Neural progenitor cell (in vitro differentiated cells): ENCODE measurements around the gene OPCML. TPM values are rescaled to one million over a fixed set of nuclear protein-coding genes. Genes with fewer than 3 reads are reported as not detected.
A peak's percentile ranks its signal among the peaks of the same experiment; 100 is the strongest.

Experiments used
- DNase-seq: peaks from one replicate; pipeline ENCODE4 v3.0.0-alpha.2; 2016; ENCODE audit warnings: low spot score
- H2AFZ ChIP-seq: fragments of 200-600 bp; sonication (generic); replicated peaks from 2 replicates; pipeline ENCODE4 v1.6.1; 2016; ENCODE audit warnings: antibody characterized with exemption
- H3F3A ChIP-seq: fragments of 200-600 bp; sonication (generic); 2 replicates; pipeline ENCODE4 v1.6.1; 2016; ENCODE audit warnings: antibody characterized with exemption, low read depth
- H3K27ac ChIP-seq: fragments of 200-600 bp; sonication (generic); 2 replicates; pipeline ENCODE4 v1.5.1; 2016; ENCODE audit warnings: mild to moderate bottlenecking
- H3K27me3 ChIP-seq: fragments of 200-600 bp; sonication (generic); 2 replicates; pipeline ENCODE4 v1.6.1; 2016; ENCODE audit warnings: mild to moderate bottlenecking, moderate library complexity
- H3K36me3 ChIP-seq: fragments of 200-600 bp; sonication (generic); 2 replicates; pipeline ENCODE4 v1.5.1; 2016
- H3K4me1 ChIP-seq: fragments of 200-600 bp; sonication (generic); 2 replicates; pipeline ENCODE4 v1.6.1; 2016; ENCODE audit warnings: mixed run types
- H3K4me2 ChIP-seq: fragments of 200-600 bp; sonication (generic); 2 replicates; pipeline ENCODE4 v1.6.1; 2016
- H3K4me3 ChIP-seq: fragments of 200-600 bp; sonication (generic); 2 replicates; pipeline ENCODE4 v1.5.1; 2016
- H3K79me2 ChIP-seq: fragments of 200-600 bp; sonication (generic); 2 replicates; pipeline ENCODE4 v1.6.1; 2016; ENCODE audit warnings: low read depth
- H3K9ac ChIP-seq: fragments of 200-600 bp; sonication (generic); 2 replicates; pipeline ENCODE4 v1.6.1; 2016
- H3K9me3 ChIP-seq: fragments of 200-600 bp; sonication (generic); 2 replicates; pipeline ENCODE4 v1.5.1; 2016; ENCODE audit warnings: low read depth
- H4K20me1 ChIP-seq: fragments of 200-600 bp; sonication (generic); 2 replicates; pipeline ENCODE4 v1.6.1; 2016; ENCODE audit warnings: low read depth
- H3K27ac Mint-ChIP-seq: 3 replicates; pipeline ENCODE4 v1.8.0; 2021; ENCODE audit warnings: mixed read lengths
- H3K27me3 Mint-ChIP-seq: 2 replicates; pipeline ENCODE4 v1.8.0; 2022; ENCODE audit warnings: low read depth, mild to moderate bottlenecking, inconsistent platforms, moderate library complexity, mixed read lengths; ENCODE audit not compliant: insufficient read depth
- H3K36me3 Mint-ChIP-seq: 3 replicates; pipeline ENCODE4 v1.8.0; 2021; ENCODE audit warnings: mixed read lengths
- H3K4me1 Mint-ChIP-seq: 3 replicates; pipeline ENCODE4 v1.8.0; 2021; ENCODE audit warnings: mixed read lengths
- H3K4me3 Mint-ChIP-seq: 3 replicates; pipeline ENCODE4 v1.8.0; 2021; ENCODE audit warnings: mild to moderate bottlenecking, moderate library complexity, mixed read lengths
- H3K9me3 Mint-ChIP-seq: 3 replicates; pipeline ENCODE4 v1.8.0; 2020; ENCODE audit warnings: mixed read lengths
- EZH2 ChIP-seq: fragments of 200-600 bp; sonication (generic); IDR thresholded peaks from 2 replicates; pipeline ENCODE4 v1.6.1; 2017; ENCODE audit warnings: antibody characterized with exemption, mild to moderate bottlenecking, moderate library complexity
- EZH2phosphoT487 ChIP-seq: fragments of 200-600 bp; sonication (generic); IDR thresholded peaks from 2 replicates; pipeline ENCODE4 v1.6.1; 2017; ENCODE audit warnings: antibody characterized with exemption
- total RNA-seq: library from RNA; depleted of rRNA; stranded (reverse); fragments of >200 nt; gene quantifications from 2 replicates; pipeline ENCODE4 v1.2.3, GENCODE V29; 2015; ENCODE audit warnings: low replicate concordance
- TF ChIP-seq, protein P1 (sequence below): fragments of 200-600 bp; sonication (generic); IDR thresholded peaks from 2 replicates; pipeline ENCODE4 v1.5.1; 2017; ENCODE audit warnings: antibody characterized with exemption, mild to moderate bottlenecking

OPCML gene
- total RNA-seq, 1 donor from 2014 or later, result 0.02 TPM

GRCh38 chr11:133541720-133542095 is 9.4 kb upstream of the OPCML start:
- H3K27ac Mint-ChIP-seq, result peak overlapping the region; percentile 30
- Histone ChIP-seq H3K4me2 (peak overlapping the region; percentile 53), H3K36me3 (no peaks in the 10 kb centered on the region), H4K20me1 (no peaks in the 10 kb centered on the region), H3K27me3 (no peaks in the 10 kb centered on the region), H3F3A (peaks cover 24% of the 10 kb centered on the region), H3K9me3 (no peaks in the 10 kb centered on the region), H2AFZ (peak overlapping the region; percentile 58), H3K4me3 (no peak overlapping the region), H3K4me1 (peaks cover 32% of the 10 kb centered on the region), H3K79me2 (no peaks in the 10 kb centered on the region), H3K9ac (no peak overlapping the region), H3K27ac (no peak overlapping the region)
- H3K4me3 Mint-ChIP-seq, result no peak overlapping the region
- H3K4me1 Mint-ChIP-seq, result peaks cover 44% of the 10 kb centered on the region
- H3K27me3 Mint-ChIP-seq, result peaks cover 4% of the 10 kb centered on the region
- peaks cover 3% of the 10 kb centered on the region for H3K9me3 Mint-ChIP-seq
- no peaks in the 10 kb centered on the region for H3K36me3 Mint-ChIP-seq
- TF ChIP-seq, protein P1, sequence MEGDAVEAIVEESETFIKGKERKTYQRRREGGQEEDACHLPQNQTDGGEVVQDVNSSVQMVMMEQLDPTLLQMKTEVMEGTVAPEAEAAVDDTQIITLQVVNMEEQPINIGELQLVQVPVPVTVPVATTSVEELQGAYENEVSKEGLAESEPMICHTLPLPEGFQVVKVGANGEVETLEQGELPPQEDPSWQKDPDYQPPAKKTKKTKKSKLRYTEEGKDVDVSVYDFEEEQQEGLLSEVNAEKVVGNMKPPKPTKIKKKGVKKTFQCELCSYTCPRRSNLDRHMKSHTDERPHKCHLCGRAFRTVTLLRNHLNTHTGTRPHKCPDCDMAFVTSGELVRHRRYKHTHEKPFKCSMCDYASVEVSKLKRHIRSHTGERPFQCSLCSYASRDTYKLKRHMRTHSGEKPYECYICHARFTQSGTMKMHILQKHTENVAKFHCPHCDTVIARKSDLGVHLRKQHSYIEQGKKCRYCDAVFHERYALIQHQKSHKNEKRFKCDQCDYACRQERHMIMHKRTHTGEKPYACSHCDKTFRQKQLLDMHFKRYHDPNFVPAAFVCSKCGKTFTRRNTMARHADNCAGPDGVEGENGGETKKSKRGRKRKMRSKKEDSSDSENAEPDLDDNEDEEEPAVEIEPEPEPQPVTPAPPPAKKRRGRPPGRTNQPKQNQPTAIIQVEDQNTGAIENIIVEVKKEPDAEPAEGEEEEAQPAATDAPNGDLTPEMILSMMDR, result no peak
- TF ChIP-seq EZH2 (no peak), EZH2phosphoT487 (no peak)
- DNase-seq, result no peak

DNA sequence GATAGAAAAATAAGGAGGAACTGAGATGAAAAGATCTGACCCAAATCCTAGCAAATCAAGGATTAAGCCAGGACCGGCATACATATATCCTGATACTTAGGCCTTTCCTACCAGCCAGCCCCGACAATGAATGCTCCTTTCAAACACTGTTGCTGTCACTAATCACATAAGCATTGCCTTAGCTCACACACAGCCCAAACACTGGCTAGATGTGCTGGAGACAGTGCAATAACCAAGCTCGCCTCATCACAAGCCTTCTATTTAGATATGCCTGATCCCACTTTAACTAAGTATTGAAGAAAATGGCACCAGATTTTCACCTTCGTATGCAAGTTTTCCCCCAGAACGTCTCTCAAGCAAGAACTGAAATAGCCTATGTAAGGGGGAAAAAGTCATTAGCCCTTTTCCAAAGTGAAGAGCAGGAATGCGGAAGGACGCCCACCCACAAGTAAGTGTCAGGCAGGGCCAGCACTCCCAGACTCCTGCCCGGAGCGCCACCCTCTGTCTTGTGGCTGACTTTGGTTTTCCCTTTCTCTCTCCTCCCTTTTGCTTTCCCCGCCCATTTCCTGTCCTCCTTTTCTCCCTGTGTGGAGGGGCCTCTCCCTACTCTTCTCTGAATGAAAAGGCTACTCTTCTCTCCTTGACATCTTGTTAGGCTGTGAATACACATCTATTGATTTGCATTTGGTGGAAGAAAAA is 8.9 kb upstream of the OPCML start:
- TF ChIP-seq EZH2, result no peak
- TF ChIP-seq, protein P1, result peak; percentile 52
- no peak for TF ChIP-seq EZH2phosphoT487

DNA sequence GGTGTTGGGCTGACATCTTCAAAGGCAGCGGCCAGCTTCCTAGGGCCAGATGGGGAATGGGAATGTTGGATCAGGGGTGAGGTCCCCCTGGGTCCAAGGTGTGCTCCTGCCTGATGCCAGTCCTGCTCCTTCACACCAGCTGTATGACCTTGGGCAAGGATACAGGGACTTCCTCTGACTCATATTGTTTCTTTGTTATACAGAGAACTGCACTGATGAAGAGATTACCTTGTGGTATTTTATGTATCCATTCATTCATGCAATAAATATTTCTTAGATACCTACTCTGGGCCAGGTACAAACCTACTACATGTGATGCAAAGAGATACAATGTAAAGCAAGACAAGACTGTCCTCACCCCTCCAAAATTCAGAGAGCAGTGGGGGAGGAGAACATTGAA is 3.9 kb upstream of the OPCML start:
- Histone ChIP-seq H3K4me2 (no peak overlapping the region), H3K79me2 (no peaks in the 10 kb centered on the region), H3F3A (peaks cover 35% of the 10 kb centered on the region), H3K9ac (no peak overlapping the region), H3K27ac (no peak overlapping the region), H2AFZ (no peak overlapping the region), H4K20me1 (no peaks in the 10 kb centered on the region), H3K4me3 (no peak overlapping the region), H3K27me3 (peaks cover 30% of the 10 kb centered on the region), H3K36me3 (no peaks in the 10 kb centered on the region), H3K4me1 (peaks cover 30% of the 10 kb centered on the region), H3K9me3 (no peaks in the 10 kb centered on the region)
- H3K27ac Mint-ChIP-seq, result no peak overlapping the region
- H3K4me1 Mint-ChIP-seq, result peaks cover 35% of the 10 kb centered on the region
- peaks cover 3% of the 10 kb centered on the region for H3K9me3 Mint-ChIP-seq
- no peak overlapping the region for H3K4me3 Mint-ChIP-seq
- TF ChIP-seq EZH2 (no peak), EZH2phosphoT487 (no peak)
- TF ChIP-seq, protein P1, result no peak
- DNase-seq, result no peak
- H3K27me3 Mint-ChIP-seq, result peaks cover 19% of the 10 kb centered on the region
- H3K36me3 Mint-ChIP-seq, result no peaks in the 10 kb centered on the region

More for the DNA sequence above, 8.9 kb upstream of the OPCML start:
- no peaks in the 10 kb centered on the region for H3K27me3 ChIP-seq
- Mint-ChIP-seq H3K9me3 (peaks cover 3% of the 10 kb centered on the region), H3K27me3 (peaks cover 2% of the 10 kb centered on the region), H3K4me3 (peak overlapping the region; percentile 15), H3K36me3 (no peaks in the 10 kb centered on the region), H3K27ac (peak overlapping the region; percentile 67), H3K4me1 (peaks cover 44% of the 10 kb centered on the region)
- no peak overlapping the region for H3K4me3 ChIP-seq
- H3F3A ChIP-seq, result peaks cover 24% of the 10 kb centered on the region
- H3K79me2 ChIP-seq, result no peaks in the 10 kb centered on the region
- H2AFZ ChIP-seq, result peak overlapping the region; percentile 58
- H3K27ac ChIP-seq, result no peak overlapping the region
- no peaks in the 10 kb centered on the region for H3K9me3 ChIP-seq
- peak; percentile 83 for DNase-seq
- H3K36me3 ChIP-seq, result no peaks in the 10 kb centered on the region
- H3K4me1 ChIP-seq, result peaks cover 32% of the 10 kb centered on the region
- H3K9ac ChIP-seq, result no peak overlapping the region
- H4K20me1 ChIP-seq, result no peaks in the 10 kb centered on the region
- peak overlapping the region; percentile 53 for H3K4me2 ChIP-seq
